Prostate gland (tissue), 2 donors: ENCODE results near the gene HSDL1. TPM values are rescaled to one million over a fixed set of nuclear protein-coding genes. Genes with fewer than 3 reads are reported as not detected.

Source experiments
- DNase-seq: peaks from one replicate; pipeline ENCODE4 v3.0.0-alpha.2; 2019; ENCODE audit warnings: low spot score
- H3K27ac ChIP-seq, 2 donors: fragments of 200-600 bp; sonication (generic); 2 replicates each; pipeline ENCODE4 v1.5.1; 2017 to 2019
- H3K27me3 ChIP-seq: fragments of 200-600 bp; sonication (generic); replicated peaks from 2 replicates; pipeline ENCODE4 v1.5.1; 2019; ENCODE audit not compliant: insufficient read depth
- H3K36me3 ChIP-seq, 2 donors: fragments of 200-600 bp; sonication (generic); 1 replicate in 1 of 2; 2 replicates in 1 of 2; pipeline versions ENCODE4 v1.5.1 to v1.8.1; 2017 to 2019
- H3K4me1 ChIP-seq: fragments of 200-600 bp; sonication (generic); replicated peaks from 2 replicates; pipeline ENCODE4 v1.5.1; 2019
- H3K4me3 ChIP-seq, 2 donors: fragments of 200-600 bp; sonication (generic); 2 replicates each; pipeline ENCODE4 v1.5.1; 2017 to 2019
- H3K9me3 ChIP-seq: fragments of 200-600 bp; sonication (generic); 2 replicates; pipeline ENCODE4 v1.5.1; 2017
- CTCF ChIP-seq, 4 experiments: fragments of 200-600 bp in 2 of 4; fragments of 450-650 bp in 2 of 4; sonication (generic) in 2 of 4; IDR thresholded peaks; 1 replicate in 3 of 4; 2 replicates in 1 of 4; pipeline ENCODE4 v1.5.1; 2016 to 2019; ENCODE audit warnings: antibody characterized with exemption in 4 of 4, mild to moderate bottlenecking in 2 of 4, moderate library complexity in 2 of 4
- POLR2A ChIP-seq: fragments of 450-650 bp; IDR thresholded peaks from one replicate; pipeline ENCODE4 v1.6.1; 2016; ENCODE audit warnings: antibody characterized with exemption, mild to moderate bottlenecking
- POLR2AphosphoS5 ChIP-seq: sonication (generic); formaldehyde crosslinking; IDR thresholded peaks from one replicate; pipeline ENCODE4 v1.6.1; 2017; ENCODE audit warnings: antibody characterized with exemption
- WGBS: methylation state at CpG from one replicate; pipeline ENCODE4 v1.1.5; 2018; 5-methylcytosine and 5-hydroxymethylcytosine counted together
- intact Hi-C: fragments of 100-400 bp; cut with DNase I; formaldehyde crosslinking; loops from one replicate; pipeline ENCODE4 v1.14.2; 2022
- total RNA-seq, 2 donors: library from RNA; depleted of rRNA; stranded (reverse); fragments of >200 nt; gene quantifications; one replicate each; pipeline ENCODE4 v1.1.0, GENCODE V29; 2016

HSDL1 gene
- total RNA-seq, 2 donors from 2014 or later: 12.0 to 17.3 TPM

GRCh38 chr16:84166796-84167695 is 22.1 kb upstream of the HSDL1 start:
- no peaks in the 10 kb centered on the region for H3K27me3 ChIP-seq
- H3K4me1 ChIP-seq: no peaks in the 10 kb centered on the region
- H3K9me3 ChIP-seq: no peaks in the 10 kb centered on the region
- WGBS: 84% methylated on average over 13 of the region's 13 CpGs
- TF ChIP-seq CTCF (IDR thresholded peaks at IDR 0.05) (no peak), POLR2AphosphoS5 (no peak), POLR2A (no peak)
- H3K36me3 ChIP-seq: no peaks in the 10 kb centered on the region
- intact Hi-C loops: no loop called here
- no peak overlapping the region for H3K27ac ChIP-seq
- no peak for DNase-seq
- no peak overlapping the region for H3K4me3 ChIP-seq

GRCh38 chr16:84165746-84166145 is 20.8 kb upstream of the HSDL1 start:
- TF ChIP-seq CTCF (IDR thresholded peaks at IDR 0.05) (no peak), POLR2A (no peak), POLR2AphosphoS5 (no peak)
- Histone ChIP-seq H3K27ac (no peak overlapping the region), H3K4me1 (no peaks in the 10 kb centered on the region), H3K4me3 (no peak overlapping the region), H3K36me3 (no peaks in the 10 kb centered on the region), H3K9me3 (no peaks in the 10 kb centered on the region), H3K27me3 (peaks cover 3% of the 10 kb centered on the region)
- intact Hi-C loops: no loop called here
- WGBS: 92% methylated on average over 7 of the region's 7 CpGs
- DNase-seq: no peak

- Histone ChIP-seq H3K27me3 (peaks cover 3% of the 10 kb centered on the region), H3K4me3 (no peak overlapping the region), H3K27ac (no peak overlapping the region), H3K36me3 (no peaks in the 10 kb centered on the region), H3K4me1 (no peaks in the 10 kb centered on the region), H3K9me3 (no peaks in the 10 kb centered on the region)
- WGBS: 48% methylated on average over 3 of the region's 3 CpGs
- no peak for DNase-seq
- TF ChIP-seq POLR2A (no peak), POLR2AphosphoS5 (no peak), CTCF (IDR thresholded peaks at IDR 0.05) (no peak)
- intact Hi-C loops: no loop called here
Observed at GRCh38 chr16:84161801-84162200, 16.8 kb upstream of the HSDL1 start.

GRCh38 chr16:84161037-84161436 is 16.1 kb upstream of the HSDL1 start:
- Histone ChIP-seq H3K27me3 (peaks cover 3% of the 10 kb centered on the region), H3K4me3 (no peak overlapping the region), H3K9me3 (no peaks in the 10 kb centered on the region), H3K36me3 (no peaks in the 10 kb centered on the region), H3K27ac (no peak overlapping the region), H3K4me1 (no peaks in the 10 kb centered on the region)
- 83% methylated on average over 10 of the region's 10 CpGs for WGBS
- DNase-seq: no peak
- TF ChIP-seq POLR2A: no peak
- no peak for TF ChIP-seq CTCF (IDR thresholded peaks at IDR 0.05)
- TF ChIP-seq POLR2AphosphoS5: no peak
- intact Hi-C loops: no loop called here

- Histone ChIP-seq H3K27me3 (peaks cover 3% of the 10 kb centered on the region), H3K4me3 (no peak overlapping the region), H3K27ac (no peak overlapping the region), H3K4me1 (no peaks in the 10 kb centered on the region), H3K36me3 (no peaks in the 10 kb centered on the region), H3K9me3 (no peaks in the 10 kb centered on the region)
- intact Hi-C loops: no loop called here
- 50% methylated on average over 1 of the region's 1 CpG for WGBS
- TF ChIP-seq POLR2A (no peak), CTCF (IDR thresholded peaks at IDR 0.05) (no peak), POLR2AphosphoS5 (no peak)
- DNase-seq: no peak
Observed at GRCh38 chr16:84159800-84160199, 14.8 kb upstream of the HSDL1 start.
